ENCODE data around the gene EDAR. TPM values are rescaled to one million over a fixed set of nuclear protein-coding genes. Genes with fewer than 3 reads are reported as not detected.

The EDAR gene
- total and polyA plus RNA-seq, 8 donors = 0.93 to 1.1 TPM; not detected in 6

DNA sequence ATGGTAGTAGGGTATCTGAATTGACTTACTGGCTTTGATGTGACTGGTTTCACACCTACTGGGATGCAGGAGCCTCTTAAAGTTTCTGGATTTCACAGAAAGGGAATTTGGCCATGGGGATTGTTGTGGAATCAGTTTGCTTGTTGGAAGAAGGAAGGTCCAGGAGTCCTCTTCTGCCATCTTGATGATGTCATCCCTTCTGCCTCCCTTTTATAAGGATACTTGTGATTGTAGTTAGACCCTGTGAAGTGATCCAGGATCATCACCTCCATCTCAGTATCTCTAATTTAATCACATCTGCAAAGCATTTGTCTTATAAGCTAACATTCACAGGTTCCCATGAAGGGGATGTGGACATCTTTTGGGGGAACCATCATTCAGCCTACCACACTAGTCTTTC lies 123.0 kb downstream of the EDAR start:
- Histone ChIP-seq H3K9me3 (peaks cover 0 to 16% (median 11%) of the 10 kb centered on the region in 4 donors), H3K36me3 (peaks cover 0 to 6% (median 0%) of the 10 kb centered on the region in 4 donors), H3K27ac (no peak overlapping the region), H3K4me1 (no peaks in the 10 kb centered on the region), H3K27me3 (no peaks in the 10 kb centered on the region), H3K4me3 (no peak overlapping the region)
- DNase-seq = no peak
- TF ChIP-seq POLR2A (IDR thresholded peaks at IDR 0.05) = no peak
- no peak for TF ChIP-seq EP300 (IDR thresholded peaks at IDR 0.05)
- TF ChIP-seq POLR2AphosphoS5 (IDR thresholded peaks at IDR 0.05) = no peak
- TF ChIP-seq, protein P1, sequence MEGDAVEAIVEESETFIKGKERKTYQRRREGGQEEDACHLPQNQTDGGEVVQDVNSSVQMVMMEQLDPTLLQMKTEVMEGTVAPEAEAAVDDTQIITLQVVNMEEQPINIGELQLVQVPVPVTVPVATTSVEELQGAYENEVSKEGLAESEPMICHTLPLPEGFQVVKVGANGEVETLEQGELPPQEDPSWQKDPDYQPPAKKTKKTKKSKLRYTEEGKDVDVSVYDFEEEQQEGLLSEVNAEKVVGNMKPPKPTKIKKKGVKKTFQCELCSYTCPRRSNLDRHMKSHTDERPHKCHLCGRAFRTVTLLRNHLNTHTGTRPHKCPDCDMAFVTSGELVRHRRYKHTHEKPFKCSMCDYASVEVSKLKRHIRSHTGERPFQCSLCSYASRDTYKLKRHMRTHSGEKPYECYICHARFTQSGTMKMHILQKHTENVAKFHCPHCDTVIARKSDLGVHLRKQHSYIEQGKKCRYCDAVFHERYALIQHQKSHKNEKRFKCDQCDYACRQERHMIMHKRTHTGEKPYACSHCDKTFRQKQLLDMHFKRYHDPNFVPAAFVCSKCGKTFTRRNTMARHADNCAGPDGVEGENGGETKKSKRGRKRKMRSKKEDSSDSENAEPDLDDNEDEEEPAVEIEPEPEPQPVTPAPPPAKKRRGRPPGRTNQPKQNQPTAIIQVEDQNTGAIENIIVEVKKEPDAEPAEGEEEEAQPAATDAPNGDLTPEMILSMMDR (IDR thresholded peaks at IDR 0.05) = no peak
- intact Hi-C loops (cut with DNase I; ENCODE audit: low total_unique reads) = no loop called here

DNA sequence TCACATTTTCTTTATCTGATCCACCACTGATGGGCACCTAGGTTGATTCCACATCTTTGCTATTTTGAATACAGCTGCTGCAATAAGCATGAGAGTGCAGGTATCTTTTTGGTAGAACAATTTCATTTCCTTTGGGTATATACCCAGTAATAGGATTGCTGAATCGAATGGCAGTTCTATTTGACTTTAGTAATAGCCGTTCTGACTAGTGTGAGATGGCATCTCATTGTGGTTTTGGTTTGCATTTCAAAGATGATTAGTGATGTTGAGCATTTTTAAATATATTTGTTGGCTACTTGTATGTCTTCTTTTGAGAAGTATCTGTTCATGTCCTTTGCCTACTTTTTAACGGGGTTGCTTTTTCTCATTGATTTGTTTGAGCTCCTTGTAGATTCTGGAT lies 130.1 kb downstream of the EDAR start:
- intact Hi-C loops (cut with DNase I; ENCODE audit: low total_unique reads) = no loop called here

GRCh38 chr2:108855194-108855593 lies 133.8 kb downstream of the EDAR start:
- H3K9me3 ChIP-seq = no peaks in the 10 kb centered on the region
- DNase-seq = peak in 1 of 2 donors; percentile 42
- intact Hi-C loops (cut with DNase I; ENCODE audit: low total_unique reads) = no loop called here
- H3K4me3 ChIP-seq = no peak overlapping the region
- no peaks in the 10 kb centered on the region for H3K27me3 ChIP-seq
- TF ChIP-seq EP300 (IDR thresholded peaks at IDR 0.05) (no peak), POLR2A (IDR thresholded peaks at IDR 0.05) (no peak)
- TF ChIP-seq, protein P1 (IDR thresholded peaks at IDR 0.05) = peak in 2 of 7 experiments; percentile 15 to 16
- H3K36me3 ChIP-seq = peaks cover 5 to 21% (median 15%) of the 10 kb centered on the region in 4 donors
- no peaks in the 10 kb centered on the region for H3K4me1 ChIP-seq
- no peak overlapping the region for H3K27ac ChIP-seq
- WGBS, 5 donors = 23 to 32% (median 27%) methylated on average over 1 of the region's 1 CpG

More for the DNA sequence above, 130.1 kb downstream of the EDAR start:
- no peaks in the 10 kb centered on the region for H3K4me1 ChIP-seq
- WGBS, 5 donors = 72 to 97% (median 93%) methylated on average over 3 of the region's 3 CpGs
- H3K27me3 ChIP-seq = no peaks in the 10 kb centered on the region
- no peak overlapping the region for H3K27ac ChIP-seq
- no peak for DNase-seq
- H3K36me3 ChIP-seq = peaks cover 0 to 3% (median 0%) of the 10 kb centered on the region in 4 donors
- no peaks in the 10 kb centered on the region for H3K9me3 ChIP-seq
- no peak overlapping the region for H3K4me3 ChIP-seq
- TF ChIP-seq, protein P1 (IDR thresholded peaks at IDR 0.05) = no peak
- TF ChIP-seq EP300 (IDR thresholded peaks at IDR 0.05) = no peak
- no peak for TF ChIP-seq POLR2AphosphoS5 (IDR thresholded peaks at IDR 0.05)

DNA sequence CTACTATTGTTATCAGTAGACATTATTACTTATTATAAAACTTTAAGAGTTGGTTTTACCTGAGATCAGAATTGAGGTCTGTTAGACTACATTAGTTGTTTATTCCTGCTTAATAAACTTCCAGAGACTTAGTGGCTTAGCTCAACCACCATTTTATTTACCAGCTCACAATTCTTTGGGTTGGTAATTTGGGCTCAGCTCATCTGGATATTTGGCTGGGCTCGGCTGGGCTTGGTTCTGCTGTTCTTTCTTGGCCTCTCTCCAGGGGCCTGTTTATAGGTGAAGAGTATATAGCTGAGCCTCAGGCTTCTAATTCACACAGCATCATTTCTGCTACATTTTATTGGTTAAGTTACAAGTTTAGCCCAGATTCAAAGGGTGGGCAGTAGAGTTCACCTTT lies 134.5 kb downstream of the EDAR start:
- Histone ChIP-seq H3K4me1 (no peaks in the 10 kb centered on the region), H3K4me3 (no peak overlapping the region), H3K27me3 (no peaks in the 10 kb centered on the region), H3K36me3 (peaks cover 5 to 25% (median 18%) of the 10 kb centered on the region in 4 donors), H3K9me3 (no peaks in the 10 kb centered on the region), H3K27ac (no peak overlapping the region)
- TF ChIP-seq POLR2AphosphoS5 (IDR thresholded peaks at IDR 0.05) (no peak), POLR2A (IDR thresholded peaks at IDR 0.05) (no peak), EP300 (IDR thresholded peaks at IDR 0.05) (no peak)
- TF ChIP-seq, protein P1 (IDR thresholded peaks at IDR 0.05) = no peak
- WGBS, 5 donors = 42 to 58% (median 45%) methylated on average over 1 of the region's 1 CpG
- DNase-seq = no peak
- intact Hi-C loops (cut with DNase I; ENCODE audit: low total_unique reads) = no loop called here

All from stomach (tissue), 9 donors.